ENCODE data around the gene ELOB. TPM values are rescaled to one million over a fixed set of nuclear protein-coding genes. Genes with fewer than 3 reads are reported as not detected.

The ELOB gene
- total RNA-seq, 1 experiment from 2014 or later, result 319 TPM

GRCh38 chr16:2737238-2737605 lies 39.9 kb downstream of the ELOB start:
- Histone ChIP-seq H4K91ac (ENCODE audit: insufficient read length, low read depth, low read length) (no peak overlapping the region), H3K27ac (ENCODE audit: insufficient read length, low read depth, low read length) (no peak overlapping the region), H3K56ac (ENCODE audit: insufficient read length, low read depth, low read length) (no peak overlapping the region), H4K20me1 (ENCODE audit: control insufficient read depth, insufficient read depth, insufficient read length) (no peaks in the 10 kb centered on the region), H2AFZ (ENCODE audit: low read length) (no peak overlapping the region), H2BK20ac (ENCODE audit: low read depth, low read length, poor library complexity, severe bottlenecking) (no peak overlapping the region), H3K4ac (ENCODE audit: low read depth, low read length) (no peak overlapping the region), H3T11ph (ENCODE audit: low read length) (no peak overlapping the region), H2AK5ac (ENCODE audit: insufficient read length, low read length) (no peak overlapping the region), H3K18ac (ENCODE audit: insufficient read length, low read depth, low read length) (no peak overlapping the region), H3K79me2 (ENCODE audit: insufficient read depth, low read length) (no peaks in the 10 kb centered on the region), H2BK15ac (ENCODE audit: low read depth, low read length) (no peak overlapping the region), H3K9me3 (ENCODE audit: control insufficient read depth, low read depth, low read length) (no peaks in the 10 kb centered on the region), H2BK12ac (ENCODE audit: insufficient read length, low read depth, low read length) (no peak overlapping the region), H2BK5ac (ENCODE audit: insufficient read length, low read length) (no peak overlapping the region), H3K27me3 (ENCODE audit: insufficient read depth, low read length) (no peaks in the 10 kb centered on the region), H3K14ac (ENCODE audit: insufficient read depth, low read length) (no peak overlapping the region), H3K79me1 (ENCODE audit: insufficient read depth, low read depth, low read length, poor library complexity, severe bottlenecking) (no peaks in the 10 kb centered on the region), H3K4me2 (ENCODE audit: insufficient read depth, insufficient read length, low read length) (no peak overlapping the region), H3K23me2 (ENCODE audit: insufficient read length, low read depth, low read length, poor library complexity, severe bottlenecking) (no peaks in the 10 kb centered on the region), H3K23ac (ENCODE audit: insufficient read length, low read depth, low read length) (no peak overlapping the region), H2BK120ac (ENCODE audit: low read depth, low read length, poor library complexity, severe bottlenecking) (no peak overlapping the region), H3K4me1 (ENCODE audit: insufficient read depth, low read length) (no peaks in the 10 kb centered on the region), H3K9ac (ENCODE audit: extremely low read depth, insufficient read length, low read length) (no peak overlapping the region), H4K8ac (replicated peaks; ENCODE audit: insufficient read length, low read depth, low read length) (no peak overlapping the region), H4K5ac (ENCODE audit: insufficient read length, low read depth, low read length) (no peak overlapping the region)
- no peak for TF ChIP-seq CTCF (conservative IDR thresholded peaks at IDR 0.05)
- Mint-ChIP-seq H3K36me3 (ENCODE audit: insufficient read depth in 1 of 3, low read depth in 3 of 3) (no peaks in the 10 kb centered on the region), H3K27ac (0 out of 7 replicates have a peak overlapping the region, but pooled peaks of 1 of the 3 experiments have one; percentile 27), H3K4me1 (peaks cover 6 to 21% of the 10 kb centered on the region in 2 experiments; a peak in 2 of 4 replicates), H3K9me3 (no peaks in the 10 kb centered on the region), H3K27me3 (ENCODE audit: low read depth) (no peaks in the 10 kb centered on the region; the same call in 1 of the 2 replicates), H3K4me3 (no peak overlapping the region)
- no CpG with 5 or more reads among the region's 5 CpGs for WGBS (ENCODE audit: extremely low coverage, insufficient read length, low lambda C conversion rate)
- DNase-seq, result no peak
